Lower leg skin (tissue), 3 donors: ENCODE measurements around the gene REEP1.

Source experiments
- POLR2A ChIP-seq, 2 donors: fragments of 450-650 bp; IDR thresholded peaks; one replicate each; pipeline ENCODE4 v1.6.1; 2016 to 2017; ENCODE audit warnings: antibody characterized with exemption in 2 of 2, mild to moderate bottlenecking in 1 of 2, moderate library complexity in 1 of 2
- TF ChIP-seq, protein P1 (sequence below), 3 donors: fragments of 450-650 bp; IDR thresholded peaks; one replicate each; pipeline ENCODE4 v1.5.1; 2016; ENCODE audit warnings: antibody characterized with exemption in 3 of 3, mild to moderate bottlenecking in 3 of 3, moderate library complexity in 2 of 3

DNA sequence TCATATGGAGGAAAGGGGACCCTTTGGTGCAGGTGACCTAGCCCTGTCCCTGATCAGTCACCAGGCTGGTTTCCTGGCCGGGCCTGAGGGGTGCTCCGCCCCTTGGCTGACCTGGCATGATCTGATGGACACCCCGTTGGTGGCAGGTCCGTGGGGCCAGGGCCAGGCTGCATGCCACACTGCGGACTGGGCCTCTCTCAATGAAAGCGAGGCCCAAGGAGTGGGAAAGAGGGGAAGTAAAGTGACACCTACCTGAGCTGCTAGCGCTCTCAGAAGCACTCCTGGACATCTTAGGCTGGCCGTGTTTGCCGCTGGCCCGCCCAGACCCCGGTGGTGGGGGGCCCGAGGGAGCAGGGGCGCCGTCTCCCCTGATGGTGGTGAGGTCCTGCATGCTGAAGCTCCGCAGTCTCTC, 105.0 kb downstream of the REEP1 start:
- TF ChIP-seq, protein P1, sequence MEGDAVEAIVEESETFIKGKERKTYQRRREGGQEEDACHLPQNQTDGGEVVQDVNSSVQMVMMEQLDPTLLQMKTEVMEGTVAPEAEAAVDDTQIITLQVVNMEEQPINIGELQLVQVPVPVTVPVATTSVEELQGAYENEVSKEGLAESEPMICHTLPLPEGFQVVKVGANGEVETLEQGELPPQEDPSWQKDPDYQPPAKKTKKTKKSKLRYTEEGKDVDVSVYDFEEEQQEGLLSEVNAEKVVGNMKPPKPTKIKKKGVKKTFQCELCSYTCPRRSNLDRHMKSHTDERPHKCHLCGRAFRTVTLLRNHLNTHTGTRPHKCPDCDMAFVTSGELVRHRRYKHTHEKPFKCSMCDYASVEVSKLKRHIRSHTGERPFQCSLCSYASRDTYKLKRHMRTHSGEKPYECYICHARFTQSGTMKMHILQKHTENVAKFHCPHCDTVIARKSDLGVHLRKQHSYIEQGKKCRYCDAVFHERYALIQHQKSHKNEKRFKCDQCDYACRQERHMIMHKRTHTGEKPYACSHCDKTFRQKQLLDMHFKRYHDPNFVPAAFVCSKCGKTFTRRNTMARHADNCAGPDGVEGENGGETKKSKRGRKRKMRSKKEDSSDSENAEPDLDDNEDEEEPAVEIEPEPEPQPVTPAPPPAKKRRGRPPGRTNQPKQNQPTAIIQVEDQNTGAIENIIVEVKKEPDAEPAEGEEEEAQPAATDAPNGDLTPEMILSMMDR (IDR thresholded peaks at IDR 0.05), result no peak
- no peak for TF ChIP-seq POLR2A (IDR thresholded peaks at IDR 0.05)
